Sigmoid colon (tissue), 7 donors: ENCODE measurements around the gene EXOC6B. TPM values are rescaled to one million over a fixed set of nuclear protein-coding genes. Genes with fewer than 3 reads are reported as not detected.

ENCODE experiments used
- DNase-seq: peaks from one replicate; pipeline ENCODE4 v3.0.0-alpha.2; 2019
- H3K27ac ChIP-seq, 4 donors: fragments of 200-600 bp; sonication (generic); one replicate each; pipeline ENCODE4 v1.5.1; 2016 to 2019; ENCODE audit warnings: mild to moderate bottlenecking in 1 of 4
- H3K27me3 ChIP-seq, 3 donors: fragments of 200-600 bp; sonication (generic); one replicate each; pipeline ENCODE4 v1.5.1; 2019; ENCODE audit warnings: mild to moderate bottlenecking in 1 of 3
- H3K36me3 ChIP-seq, 4 donors: fragments of 200-600 bp; sonication (generic); one replicate each; pipeline ENCODE4 v1.5.1; 2016 to 2019
- H3K4me1 ChIP-seq, 4 donors: fragments of 200-600 bp; sonication (generic); one replicate each; pipeline ENCODE4 v1.5.1; 2017 to 2019
- H3K4me3 ChIP-seq, 4 donors: fragments of 200-600 bp; sonication (generic); one replicate each; pipeline ENCODE4 v1.5.1; 2017 to 2019; ENCODE audit warnings: mild to moderate bottlenecking in 2 of 4, moderate library complexity in 1 of 4
- H3K9me3 ChIP-seq, 4 donors: fragments of 200-600 bp in 3 of 4; sonication (generic) in 3 of 4; one replicate each; pipeline versions ENCODE4 v1.5.1 to v1.6.1; 2013 to 2019
- EP300 ChIP-seq, 4 donors: sonication (generic); formaldehyde crosslinking; IDR thresholded peaks; one replicate each; pipeline ENCODE4 v1.6.1; 2017; ENCODE audit warnings: antibody characterized with exemption in 4 of 4
- POLR2A ChIP-seq, 2 donors: fragments of 450-650 bp; IDR thresholded peaks; one replicate each; pipeline ENCODE4 v1.6.1; 2016; ENCODE audit warnings: antibody characterized with exemption in 2 of 2, mild to moderate bottlenecking in 2 of 2, moderate library complexity in 2 of 2
- POLR2AphosphoS5 ChIP-seq, 4 donors: sonication (generic); formaldehyde crosslinking; IDR thresholded peaks; one replicate each; pipeline ENCODE4 v1.6.1; 2017; ENCODE audit warnings: antibody characterized with exemption in 4 of 4
- whole genome bisulfite sequencing, 2 donors: extraction: QIAGEN DNeasy Blood & Tissue Kit; methylation state at CpG; one replicate each; pipeline ENCODE4 v1.1.7; 2013; 5-methylcytosine and 5-hydroxymethylcytosine counted together
- intact Hi-C: fragments of 100-400 bp; cut with DNase I; formaldehyde crosslinking; loops from one replicate; pipeline ENCODE4 v1.15.1; 2023
- polyA plus RNA-seq, 3 donors: library from polyadenylated mRNA; stranded (reverse); fragments of 200-250 nt; gene quantifications; one replicate each; pipeline ENCODE4 v1.2.3, GENCODE V29; 2013
- total RNA-seq, 4 donors: library from RNA; depleted of rRNA; stranded (reverse); fragments of >200 nt; gene quantifications; one replicate each; pipeline ENCODE4 v1.1.0, GENCODE V29; 2016
- TF ChIP-seq, protein P1 (sequence below), 4 experiments: fragments of 450-650 bp in 3 of 4; fragments of 200-600 bp in 1 of 4; IDR thresholded peaks; one replicate each; pipeline ENCODE4 v1.5.1; 2016 to 2019; ENCODE audit warnings: antibody characterized with exemption in 4 of 4, mild to moderate bottlenecking in 3 of 4, moderate library complexity in 2 of 4
- donor health status: healthy with polysubstance abuse.
- donor health status: Bipolar disorder and iron deficiency.
- donor health status: healthy.

Gene EXOC6B
- total and polyA plus RNA-seq, 7 donors, result 5.0 to 46.1 (median 25.3) TPM

DNA sequence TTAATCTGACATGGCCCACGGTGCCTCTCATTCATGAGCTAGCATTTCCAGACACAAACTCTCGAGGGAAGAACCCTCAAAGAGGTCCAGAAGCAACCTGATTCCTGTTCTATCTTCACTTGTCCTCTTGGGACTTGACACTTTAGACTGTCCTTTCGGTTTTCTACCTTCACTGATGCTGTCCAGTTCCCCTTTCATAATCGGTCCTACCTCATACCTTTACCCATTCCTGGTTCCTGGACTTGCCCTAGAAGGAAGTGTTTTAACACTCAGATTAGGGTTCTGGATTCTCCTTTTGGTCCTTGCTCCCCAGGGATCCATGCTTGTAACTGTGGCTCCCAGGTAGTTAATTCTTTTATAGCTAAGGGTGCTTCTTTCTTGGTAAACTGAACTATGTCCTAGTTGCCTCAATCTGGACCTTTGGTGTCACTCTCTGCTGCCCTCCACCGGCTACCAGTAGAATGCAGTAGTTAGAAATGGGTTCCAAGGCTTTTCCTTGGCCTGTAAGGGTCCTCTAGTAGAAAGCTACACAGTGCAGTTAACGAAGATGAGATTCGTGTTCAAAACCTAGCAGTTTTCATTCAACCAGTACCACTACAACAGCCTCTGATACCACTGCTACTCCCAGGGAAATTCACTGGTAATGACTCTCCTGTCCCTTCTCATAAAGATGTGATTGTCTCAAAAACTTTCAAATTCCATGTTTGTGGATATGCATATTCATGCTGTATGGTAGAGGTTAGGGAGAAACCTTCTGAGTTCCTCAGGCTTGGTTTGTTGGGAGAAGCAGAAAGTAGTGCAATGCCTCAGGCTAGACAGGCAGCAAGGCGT, 500.0 kb downstream of the EXOC6B start:
- Histone ChIP-seq H3K4me1 (no peaks in the 10 kb centered on the region), H3K4me3 (no peak overlapping the region), H3K9me3 (no peaks in the 10 kb centered on the region), H3K27ac (no peak overlapping the region), H3K36me3 (no peaks in the 10 kb centered on the region), H3K27me3 (no peaks in the 10 kb centered on the region)
- TF ChIP-seq POLR2A (IDR thresholded peaks at IDR 0.05) (no peak), POLR2AphosphoS5 (IDR thresholded peaks at IDR 0.05) (no peak)
- TF ChIP-seq, protein P1, sequence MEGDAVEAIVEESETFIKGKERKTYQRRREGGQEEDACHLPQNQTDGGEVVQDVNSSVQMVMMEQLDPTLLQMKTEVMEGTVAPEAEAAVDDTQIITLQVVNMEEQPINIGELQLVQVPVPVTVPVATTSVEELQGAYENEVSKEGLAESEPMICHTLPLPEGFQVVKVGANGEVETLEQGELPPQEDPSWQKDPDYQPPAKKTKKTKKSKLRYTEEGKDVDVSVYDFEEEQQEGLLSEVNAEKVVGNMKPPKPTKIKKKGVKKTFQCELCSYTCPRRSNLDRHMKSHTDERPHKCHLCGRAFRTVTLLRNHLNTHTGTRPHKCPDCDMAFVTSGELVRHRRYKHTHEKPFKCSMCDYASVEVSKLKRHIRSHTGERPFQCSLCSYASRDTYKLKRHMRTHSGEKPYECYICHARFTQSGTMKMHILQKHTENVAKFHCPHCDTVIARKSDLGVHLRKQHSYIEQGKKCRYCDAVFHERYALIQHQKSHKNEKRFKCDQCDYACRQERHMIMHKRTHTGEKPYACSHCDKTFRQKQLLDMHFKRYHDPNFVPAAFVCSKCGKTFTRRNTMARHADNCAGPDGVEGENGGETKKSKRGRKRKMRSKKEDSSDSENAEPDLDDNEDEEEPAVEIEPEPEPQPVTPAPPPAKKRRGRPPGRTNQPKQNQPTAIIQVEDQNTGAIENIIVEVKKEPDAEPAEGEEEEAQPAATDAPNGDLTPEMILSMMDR (IDR thresholded peaks at IDR 0.05), result peak in 1 of 4 experiments; percentile 20
- no peak for DNase-seq
- intact Hi-C loops, result no loop called here
- WGBS, 2 donors, result 70 to 75% methylated on average over 8 of the region's 8 CpGs

DNA sequence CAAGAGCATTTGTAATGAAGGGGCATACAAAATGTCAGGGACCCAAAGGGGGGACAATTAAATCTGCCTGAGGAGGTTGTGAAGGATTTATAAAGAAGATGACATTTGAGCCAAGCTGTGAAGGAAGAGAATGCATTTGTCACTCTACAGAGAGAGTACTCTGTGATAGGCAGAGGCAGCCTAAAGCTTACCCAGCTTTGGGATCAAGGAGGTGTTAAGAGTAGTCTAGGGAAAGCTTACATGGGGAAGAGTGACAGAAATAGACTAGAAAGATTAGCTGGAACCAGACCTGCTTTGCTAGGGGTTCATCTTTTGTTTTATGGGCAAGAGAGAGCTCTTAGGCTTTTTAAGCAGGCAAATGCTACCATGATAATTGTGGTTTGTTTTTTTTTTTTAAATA, 509.1 kb downstream of the EXOC6B start:
- Histone ChIP-seq H3K27me3 (no peaks in the 10 kb centered on the region), H3K9me3 (no peaks in the 10 kb centered on the region), H3K36me3 (no peaks in the 10 kb centered on the region), H3K4me3 (no peak overlapping the region), H3K4me1 (no peaks in the 10 kb centered on the region), H3K27ac (no peak overlapping the region)
- no peak for DNase-seq
- TF ChIP-seq EP300 (IDR thresholded peaks at IDR 0.05) (no peak), POLR2AphosphoS5 (IDR thresholded peaks at IDR 0.05) (no peak), POLR2A (IDR thresholded peaks at IDR 0.05) (no peak)
- TF ChIP-seq, protein P1 (IDR thresholded peaks at IDR 0.05), result no peak
- intact Hi-C loops, result no loop called here

DNA sequence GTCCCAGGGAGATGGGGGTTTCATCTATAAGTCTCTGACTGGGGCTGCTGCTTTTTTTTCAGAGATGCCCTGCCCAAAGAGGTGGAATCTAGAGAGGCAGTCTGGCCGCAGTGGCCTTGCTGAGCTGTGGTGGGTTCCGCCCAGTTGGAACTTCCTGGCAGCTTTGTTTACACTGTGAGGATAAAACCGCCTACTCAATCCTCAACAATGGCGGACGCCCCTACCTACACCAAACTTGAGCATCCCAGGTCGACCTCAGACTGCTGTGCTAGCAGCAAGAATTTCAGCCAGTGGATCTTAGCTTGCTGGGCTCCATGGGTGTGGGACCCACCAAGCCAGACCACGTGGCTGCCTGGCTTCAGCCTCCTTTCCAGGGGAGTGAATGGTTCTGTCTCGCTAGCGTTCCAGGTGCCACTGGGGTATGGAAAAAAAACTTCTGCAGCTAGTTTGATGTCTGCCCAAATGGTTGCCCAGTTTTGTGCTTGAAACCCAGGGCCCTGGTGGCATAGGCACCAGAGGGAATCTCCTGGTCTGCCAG, 525.6 kb downstream of the EXOC6B start:
- no peak overlapping the region for H3K4me3 ChIP-seq
- 93% methylated on average over 9 of the region's 9 CpGs for WGBS, 2 donors
- H3K9me3 ChIP-seq, result no peaks in the 10 kb centered on the region
- H3K27me3 ChIP-seq, result no peaks in the 10 kb centered on the region
- H3K4me1 ChIP-seq, result no peaks in the 10 kb centered on the region
- intact Hi-C loops, result no loop called here
- no peak overlapping the region for H3K27ac ChIP-seq
- H3K36me3 ChIP-seq, result no peaks in the 10 kb centered on the region
- TF ChIP-seq, protein P1 (IDR thresholded peaks at IDR 0.05), result no peak
- TF ChIP-seq POLR2AphosphoS5 (IDR thresholded peaks at IDR 0.05), result no peak
- no peak for TF ChIP-seq POLR2A (IDR thresholded peaks at IDR 0.05)
- no peak for TF ChIP-seq EP300 (IDR thresholded peaks at IDR 0.05)
- DNase-seq, result no peak

DNA sequence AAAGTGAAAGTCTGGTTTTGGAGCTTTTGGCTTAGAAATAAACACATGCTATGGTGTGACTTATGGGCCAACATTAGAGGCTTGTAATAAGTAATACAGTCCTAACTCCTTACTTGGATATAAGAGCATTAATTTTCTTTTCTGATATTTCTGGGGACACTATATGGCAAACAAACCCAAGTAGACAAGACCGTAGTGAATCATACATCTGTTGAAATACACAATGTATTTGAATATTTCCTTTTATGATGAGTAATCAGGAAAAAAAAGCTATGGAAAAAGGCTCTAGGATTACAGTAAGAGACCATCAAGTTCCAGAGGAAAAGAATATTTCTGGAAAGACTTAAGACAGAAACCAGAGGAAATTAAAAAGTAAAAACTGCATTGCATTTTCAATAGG, 532.2 kb downstream of the EXOC6B start:
- WGBS, 2 donors, result 68 to 89% methylated on average over 1 of the region's 1 CpG
- intact Hi-C loops, result no loop called here

More for the DNA sequence above, 532.2 kb downstream of the EXOC6B start:
- Histone ChIP-seq H3K9me3 (no peaks in the 10 kb centered on the region), H3K36me3 (no peaks in the 10 kb centered on the region), H3K4me1 (no peaks in the 10 kb centered on the region), H3K4me3 (no peak overlapping the region), H3K27me3 (no peaks in the 10 kb centered on the region), H3K27ac (no peak overlapping the region)
- DNase-seq, result no peak
- TF ChIP-seq, protein P1 (IDR thresholded peaks at IDR 0.05), result no peak
- TF ChIP-seq POLR2A (IDR thresholded peaks at IDR 0.05), result no peak
- no peak for TF ChIP-seq POLR2AphosphoS5 (IDR thresholded peaks at IDR 0.05)
- TF ChIP-seq EP300 (IDR thresholded peaks at IDR 0.05), result no peak
